Transverse colon (tissue), 3 donors: ENCODE data around the gene COL4A6.

Experiments used
- CTCF ChIP-seq, 5 experiments: fragments of 200-600 bp in 3 of 5; fragments of 450-650 bp in 2 of 5; sonication (generic) in 3 of 5; IDR thresholded peaks; 1 replicate in 2 of 5; 2 replicates in 3 of 5; pipeline ENCODE4 v1.5.1; 2016 to 2017; ENCODE audit warnings: antibody characterized with exemption in 5 of 5, inconsistent platforms in 3 of 5, mild to moderate bottlenecking in 2 of 5, moderate library complexity in 1 of 5
- EP300 ChIP-seq: sonication (generic); formaldehyde crosslinking; IDR thresholded peaks from one replicate; pipeline ENCODE4 v1.6.1; 2017; ENCODE audit warnings: antibody characterized with exemption, low read depth
- POLR2A ChIP-seq: fragments of 450-650 bp; IDR thresholded peaks from one replicate; pipeline ENCODE4 v1.6.1; 2016; ENCODE audit warnings: antibody characterized with exemption, mild to moderate bottlenecking, moderate library complexity

GRCh38 chrX:108362026-108362425, 76.2 kb downstream of the COL4A6 start:
- TF ChIP-seq POLR2A = no peak
- no peak for TF ChIP-seq CTCF (IDR thresholded peaks at IDR 0.05)
- TF ChIP-seq EP300 = no peak
